Left lung (tissue), 14 donors: ENCODE results near the gene COG5. TPM values are rescaled to one million over a fixed set of nuclear protein-coding genes. Genes with fewer than 3 reads are reported as not detected.

Experiments
- ATAC-seq: fragments of 200-7000 bp; cut with Tn5 transposase; one replicate; pipeline ENCODE4 v1.9.1; 2020; ENCODE audit warnings: moderate library complexity
- DNase-seq, 4 donors: peaks; one replicate each; pipeline ENCODE4 v3.0.0-alpha.2; 2013 to 2020
- H3K27ac ChIP-seq, 2 donors: fragments of 200-600 bp; sonication (generic) in 1 of 2; one replicate each; pipeline versions ENCODE4 v1.5.0 to v1.8.0; 2020 to 2021
- H3K27me3 ChIP-seq, 2 donors: fragments of 200-600 bp; sonication (generic) in 1 of 2; one replicate each; pipeline versions ENCODE4 v1.5.0 to v1.8.0; 2020 to 2021
- H3K36me3 ChIP-seq, 2 donors: fragments of 200-600 bp; sonication (generic) in 1 of 2; one replicate each; pipeline versions ENCODE4 v1.5.0 to v1.8.0; 2020 to 2021
- H3K4me1 ChIP-seq, 2 donors: fragments of 200-600 bp; one replicate each; pipeline ENCODE4 v1.8.0; 2021
- H3K4me3 ChIP-seq, 2 donors: fragments of 200-600 bp; sonication (generic) in 1 of 2; one replicate each; pipeline versions ENCODE4 v1.5.0 to v1.8.0; 2020 to 2021; ENCODE audit warnings: mild to moderate bottlenecking in 1 of 2
- H3K9me3 ChIP-seq, 2 donors: fragments of 200-600 bp; sonication (generic) in 1 of 2; one replicate each; pipeline versions ENCODE4 v1.5.0 to v1.8.0; 2020 to 2021
- intact Hi-C, 2 donors: fragments of 100-400 bp; cut with DNase I; formaldehyde crosslinking; loops; one replicate each; pipeline versions ENCODE4 v1.11.2 to v1.14.2; 2022
- long read RNA-seq, 12 donors: library from polyadenylated mRNA in 2 of 12; unstranded in 2 of 12; transcript quantifications; one replicate each; pipeline ENCODE4 v2.0.0 and lab custom pipeline, GENCODE V29; 2019 to 2026
- polyA plus RNA-seq, 6 donors: library from polyadenylated mRNA; unstranded; fragments of 120-200 nt; gene quantifications; one replicate each; pipeline ENCODE4 v1.2.1, GENCODE V29; 2013; ENCODE audit not compliant: insufficient read length in 6 of 6
- total RNA-seq, 2 donors: library from RNA; stranded (reverse); fragmentation: NEBNext Ultra II Directional; extraction: Animal tissue kit (Norgen Biotek cat#: 25700); gene quantifications; one replicate each; pipeline ENCODE4 v1.2.1, GENCODE V29; 2021
- TF ChIP-seq, protein P1 (sequence below), 2 donors: fragments of 200-600 bp; sonication (generic) in 1 of 2; IDR thresholded peaks; one replicate each; pipeline versions ENCODE4 v1.5.0 to v1.8.0; 2021; ENCODE audit warnings: antibody characterized with exemption in 2 of 2
- donor health status: DM: no; HTN: yes; CAD: no.
- donor health status: DM: no; HTN: no; CAD: no.

The COG5 gene
- 10 to 100 TPM; 41.4 to 42.6 TPM for total RNA-seq
- polyA plus RNA-seq, result 10 to 100 TPM; 26.9 to 34.0 (median 32.0) TPM
- long read RNA-seq, donor 1, full-length matches to known transcripts, result 3 of 9 reads
- long read RNA-seq, donor 1, partial matches to known transcripts, result 6 of 9 reads
- long read RNA-seq, donor 1, other reads (novel, unspliced or antisense), result 0 of 9 reads
- long read RNA-seq, donor 2, full-length matches to known transcripts, result 6 of 6 reads
- long read RNA-seq, donor 2, partial matches to known transcripts, result 0 of 6 reads
- long read RNA-seq, donor 2, other reads (novel, unspliced or antisense), result 0 of 6 reads
- long read RNA-seq, donor 3, full-length matches to known transcripts, result 5 of 23 reads
- long read RNA-seq, donor 3, partial matches to known transcripts, result 18 of 23 reads
- long read RNA-seq, donor 3, other reads (novel, unspliced or antisense), result 0 of 23 reads
- long read RNA-seq, donor 4, full-length matches to known transcripts, result 2 of 2 reads
- long read RNA-seq, donor 4, partial matches to known transcripts, result 0 of 2 reads
- long read RNA-seq, donor 4, other reads (novel, unspliced or antisense), result 0 of 2 reads
- long read RNA-seq, donor 5, full-length matches to known transcripts, result 2 of 2 reads
- long read RNA-seq, donor 5, partial matches to known transcripts, result 0 of 2 reads
- long read RNA-seq, donor 5, other reads (novel, unspliced or antisense), result 0 of 2 reads
- long read RNA-seq, donor 6, full-length matches to known transcripts, result 5 of 5 reads
- long read RNA-seq, donor 6, partial matches to known transcripts, result 0 of 5 reads
- long read RNA-seq, donor 6, other reads (novel, unspliced or antisense), result 0 of 5 reads
- long read RNA-seq, donor 7, full-length matches to known transcripts, result 4 of 49 reads
- long read RNA-seq, donor 7, partial matches to known transcripts, result 40 of 49 reads
- long read RNA-seq, donor 7, other reads (novel, unspliced or antisense), result 5 of 49 reads
- long read RNA-seq, donor 8, full-length matches to known transcripts, result 2 of 2 reads
- long read RNA-seq, donor 8, partial matches to known transcripts, result 0 of 2 reads
- long read RNA-seq, donor 8, other reads (novel, unspliced or antisense), result 0 of 2 reads
- long read RNA-seq, donor 9, result 0 reads
- long read RNA-seq, donor 10, partial matches to known transcripts, result 0 of 1 reads
- long read RNA-seq, donor 10, other reads (novel, unspliced or antisense), result 1 of 1 reads
- long read RNA-seq, donor 11, full-length matches to known transcripts, result 1 of 72 reads
- long read RNA-seq, donor 11, partial matches to known transcripts, result 40 of 72 reads
- long read RNA-seq, donor 11, other reads (novel, unspliced or antisense), result 31 of 72 reads
- long read RNA-seq, donor 12, full-length matches to known transcripts, result 2 of 31 reads
- long read RNA-seq, donor 12, partial matches to known transcripts, result 29 of 31 reads
- long read RNA-seq, donor 12, other reads (novel, unspliced or antisense), result 0 of 31 reads

GRCh38 chr7:107563775-107564552 is at the start of gene COG5, which contains the start of gene DUS4L:
COG5 (minus strand) TSS chr7:107563920; CDS start chr7:107563896, 24 bp downstream.
DUS4L (plus strand) TSS chr7:107563971; CDS start chr7:107567071, 3,100 bp downstream.
- ATAC-seq, result peak; percentile 94
- TF ChIP-seq, protein P1, sequence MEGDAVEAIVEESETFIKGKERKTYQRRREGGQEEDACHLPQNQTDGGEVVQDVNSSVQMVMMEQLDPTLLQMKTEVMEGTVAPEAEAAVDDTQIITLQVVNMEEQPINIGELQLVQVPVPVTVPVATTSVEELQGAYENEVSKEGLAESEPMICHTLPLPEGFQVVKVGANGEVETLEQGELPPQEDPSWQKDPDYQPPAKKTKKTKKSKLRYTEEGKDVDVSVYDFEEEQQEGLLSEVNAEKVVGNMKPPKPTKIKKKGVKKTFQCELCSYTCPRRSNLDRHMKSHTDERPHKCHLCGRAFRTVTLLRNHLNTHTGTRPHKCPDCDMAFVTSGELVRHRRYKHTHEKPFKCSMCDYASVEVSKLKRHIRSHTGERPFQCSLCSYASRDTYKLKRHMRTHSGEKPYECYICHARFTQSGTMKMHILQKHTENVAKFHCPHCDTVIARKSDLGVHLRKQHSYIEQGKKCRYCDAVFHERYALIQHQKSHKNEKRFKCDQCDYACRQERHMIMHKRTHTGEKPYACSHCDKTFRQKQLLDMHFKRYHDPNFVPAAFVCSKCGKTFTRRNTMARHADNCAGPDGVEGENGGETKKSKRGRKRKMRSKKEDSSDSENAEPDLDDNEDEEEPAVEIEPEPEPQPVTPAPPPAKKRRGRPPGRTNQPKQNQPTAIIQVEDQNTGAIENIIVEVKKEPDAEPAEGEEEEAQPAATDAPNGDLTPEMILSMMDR (IDR thresholded peaks at IDR 0.05), result no peak

GRCh38 chr7:107613439-107613838 is 49.7 kb upstream of the COG5 start:
- H3K4me1 ChIP-seq, result no peaks in the 10 kb centered on the region
- peaks cover 5 to 45% of the 10 kb centered on the region in 2 donors for H3K36me3 ChIP-seq
- H3K27me3 ChIP-seq, result no peaks in the 10 kb centered on the region
- DNase-seq (no peak), ATAC-seq (no peak)
- H3K27ac ChIP-seq, result no peak overlapping the region
- H3K4me3 ChIP-seq, result no peak overlapping the region
- intact Hi-C loops, result no loop called here
- TF ChIP-seq, protein P1 (IDR thresholded peaks at IDR 0.05), result no peak
- H3K9me3 ChIP-seq, result no peaks in the 10 kb centered on the region

More at GRCh38 chr7:107563775-107564552, at the start of gene COG5, which contains the start of gene DUS4L:
- H3K4me1 ChIP-seq, result peaks cover 0 to 48% of the 10 kb centered on the region in 2 donors
- H3K27ac ChIP-seq, result peak within 1 kb of the TSS; percentile 86 to 89
- H3K9me3 ChIP-seq, result no peaks in the 10 kb centered on the region
- DNase-seq, result peak; percentile 86 to 93 (median 88)
- H3K27me3 ChIP-seq, result no peaks in the 10 kb centered on the region
- intact Hi-C loops, result no loop called here
- H3K4me3 ChIP-seq, result peak within 1 kb of the TSS; percentile 78 to 96
- no peaks in the 10 kb centered on the region for H3K36me3 ChIP-seq

- no peak overlapping the region for H3K4me3 ChIP-seq
- H3K27me3 ChIP-seq, result no peaks in the 10 kb centered on the region
- TF ChIP-seq, protein P1 (IDR thresholded peaks at IDR 0.05), result no peak
- intact Hi-C loops, result no loop called here
- H3K36me3 ChIP-seq, result peaks cover 0 to 28% of the 10 kb centered on the region in 2 donors
- no peak overlapping the region for H3K27ac ChIP-seq
- no peaks in the 10 kb centered on the region for H3K4me1 ChIP-seq
- DNase-seq (peak in 2 of 4 donors; percentile 37 to 57), ATAC-seq (no peak)
- no peaks in the 10 kb centered on the region for H3K9me3 ChIP-seq
Measured at GRCh38 chr7:107610323-107610722, 46.6 kb upstream of the COG5 start.

DNA sequence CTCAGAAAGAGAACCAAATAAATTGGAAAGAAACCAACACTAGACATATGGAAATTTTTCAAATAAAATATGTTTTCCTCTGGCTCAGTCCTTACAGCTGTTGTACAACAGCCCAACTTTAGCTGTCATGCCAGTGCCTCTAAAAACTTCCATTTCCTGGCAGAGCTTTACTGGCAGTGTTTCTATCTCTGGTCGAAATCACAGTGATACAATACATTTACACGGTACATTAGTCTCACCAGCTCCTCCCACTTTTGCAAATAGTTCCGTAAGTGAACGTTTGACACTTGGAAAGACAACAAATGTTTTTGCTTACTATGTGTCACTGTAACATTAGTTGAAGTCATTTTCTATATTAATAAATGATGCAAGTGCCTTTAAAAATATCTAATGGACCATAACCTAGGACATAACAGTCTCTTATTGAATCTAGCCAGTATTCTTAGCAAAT is 46.1 kb upstream of the COG5 start:
- DNase-seq (peak in 2 of 4 donors; percentile 33 to 45), ATAC-seq (no peak)
- no peak overlapping the region for H3K27ac ChIP-seq
- intact Hi-C loops, result no loop called here
- TF ChIP-seq, protein P1 (IDR thresholded peaks at IDR 0.05), result no peak
- no peak overlapping the region for H3K4me3 ChIP-seq
- peaks cover 0 to 23% of the 10 kb centered on the region in 2 donors for H3K36me3 ChIP-seq
- H3K4me1 ChIP-seq, result no peaks in the 10 kb centered on the region
- H3K9me3 ChIP-seq, result no peaks in the 10 kb centered on the region
- no peaks in the 10 kb centered on the region for H3K27me3 ChIP-seq
